Left ventricle myocardium inferior (tissue), 1 donor: ENCODE data around the gene GAPDHS. TPM values are rescaled to one million over a fixed set of nuclear protein-coding genes. Genes with fewer than 3 reads are reported as not detected.

Experiments
- DNase-seq: peaks from one replicate; pipeline ENCODE4 v3.0.0-alpha.2; 2020
- H3K27ac ChIP-seq: fragments of 200-600 bp; replicated peaks from 2 replicates; pipeline ENCODE4 v1.8.0; 2021
- H3K27me3 ChIP-seq: fragments of 200-600 bp; 2 replicates; pipeline ENCODE4 v1.8.0; 2021; ENCODE audit warnings: low read depth
- H3K36me3 ChIP-seq: fragments of 200-600 bp; 2 replicates; pipeline ENCODE4 v1.8.0; 2021
- H3K4me1 ChIP-seq: fragments of 200-600 bp; 2 replicates; pipeline ENCODE4 v1.8.0; 2021
- H3K4me3 ChIP-seq: fragments of 200-600 bp; 2 replicates; pipeline ENCODE4 v1.8.0; 2021; ENCODE audit warnings: mild to moderate bottlenecking, moderate library complexity
- H3K9me3 ChIP-seq: fragments of 200-600 bp; replicated peaks from 2 replicates; pipeline ENCODE4 v1.8.0; 2021
- CTCF ChIP-seq: fragments of 200-600 bp; IDR thresholded peaks from 2 replicates; pipeline ENCODE4 v1.8.0; 2021; ENCODE audit warnings: antibody characterized with exemption, mild to moderate bottlenecking, borderline replicate concordance
- intact Hi-C: fragments of 100-400 bp; cut with micrococcal nuclease; formaldehyde crosslinking; loops from one replicate; pipeline ENCODE4 v1.11.0; 2022
- total RNA-seq: library from RNA; stranded (reverse); fragmentation: NEBNext Ultra II Directional; extraction: Animal tissue kit (Norgen Biotek cat#: 25700); gene quantifications from one replicate; pipeline ENCODE4 v1.2.1, GENCODE V29; 2021
- donor health status: DM: no; HTN: yes; CAD: no; lungs with severe emphysema.

The GAPDHS gene
- total RNA-seq, 1 donor from 2014 or later, result not detected

- Histone ChIP-seq H3K27ac (no peak overlapping the region), H3K27me3 (peaks cover 93% of the 10 kb centered on the region), H3K9me3 (no peaks in the 10 kb centered on the region), H3K4me3 (no peak overlapping the region), H3K4me1 (peaks cover 17% of the 10 kb centered on the region), H3K36me3 (no peaks in the 10 kb centered on the region)
- DNase-seq, result no peak
- intact Hi-C loops, result no loop called here
- TF ChIP-seq CTCF, result no peak
These were observed 21.9 kb upstream of the GAPDHS start for GRCh38 chr19:35511337-35511736.

GRCh38 chr19:35512831-35513627, 20.2 kb upstream of the GAPDHS start:
- Histone ChIP-seq H3K36me3 (no peaks in the 10 kb centered on the region), H3K4me1 (peaks cover 17% of the 10 kb centered on the region), H3K4me3 (no peak overlapping the region), H3K27me3 (peaks cover 81% of the 10 kb centered on the region), H3K9me3 (no peaks in the 10 kb centered on the region), H3K27ac (no peak overlapping the region)
- intact Hi-C loops, result no loop called here
- TF ChIP-seq CTCF, result no peak
- no peak for DNase-seq

GRCh38 chr19:35513628-35514281, 19.5 kb upstream of the GAPDHS start, which contains the start of gene DMKN:
DMKN (minus strand) TSS chr19:35513649; CDS start chr19:35513475, 174 bp downstream.
- peaks cover 17% of the 10 kb centered on the region for H3K4me1 ChIP-seq
- H3K27ac ChIP-seq, result no peak within 1 kb of the TSS
- intact Hi-C loops, result no loop called here
- H3K9me3 ChIP-seq, result no peaks in the 10 kb centered on the region
- no peak within 1 kb of the TSS for H3K4me3 ChIP-seq
- no peak for TF ChIP-seq CTCF
- H3K36me3 ChIP-seq, result no peaks in the 10 kb centered on the region
- peaks cover 81% of the 10 kb centered on the region for H3K27me3 ChIP-seq
- no peak for DNase-seq

- Histone ChIP-seq H3K36me3 (no peaks in the 10 kb centered on the region), H3K27me3 (peaks cover 82% of the 10 kb centered on the region), H3K4me3 (no peak overlapping the region), H3K27ac (no peak overlapping the region), H3K9me3 (no peaks in the 10 kb centered on the region), H3K4me1 (peaks cover 17% of the 10 kb centered on the region)
- no peak for TF ChIP-seq CTCF
- DNase-seq, result no peak
- intact Hi-C loops, result no loop called here
These were observed 18.9 kb upstream of the GAPDHS start for GRCh38 chr19:35514282-35514809.

GRCh38 chr19:35516310-35516709, 16.9 kb upstream of the GAPDHS start:
- H3K27ac ChIP-seq, result no peak overlapping the region
- H3K9me3 ChIP-seq, result no peaks in the 10 kb centered on the region
- TF ChIP-seq CTCF, result no peak
- H3K4me1 ChIP-seq, result peaks cover 4% of the 10 kb centered on the region
- no peak overlapping the region for H3K4me3 ChIP-seq
- peaks cover 74% of the 10 kb centered on the region for H3K27me3 ChIP-seq
- no peaks in the 10 kb centered on the region for H3K36me3 ChIP-seq
- DNase-seq, result no peak
- intact Hi-C loops, result no loop called here
